PC-3 (cell line): Measurements from ENCODE around the gene HMGN5. TPM values are rescaled to one million over a fixed set of nuclear protein-coding genes. Genes with fewer than 3 reads are reported as not detected.

ENCODE experiments used
- ATAC-seq: fragments of 200-7000 bp; cut with Tn5 transposase; 2 replicates; pipeline ENCODE4 v1.9.1; 2020; ENCODE audit warnings: mild to moderate bottlenecking, moderate library complexity
- BruUV-seq: library from RNA; stranded (reverse); fragments of 400-500 nt; replicated peaks from 2 replicates; lab custom pipeline; 2021; lab: Mats Ljungman, UMichigan
- CTCF ChIA-PET: fragments of 300-600 bp; sonication (Branson Sonifier 250); formaldehyde crosslinking; loops from one replicate; lab custom pipeline; 2022; ENCODE audit warnings: antibody characterized with exemption; lab: Charles Lee
- POLR2A ChIA-PET: fragments of 300-600 bp; sonication (Branson Sonifier 250); formaldehyde crosslinking; loops from one replicate; lab custom pipeline; 2022; ENCODE audit warnings: antibody characterized with exemption; ENCODE audit not compliant: unreplicated experiment; lab: Charles Lee
- DNase-seq: peaks from one replicate; pipeline ENCODE4 v3.0.0-alpha.2; 2015
- H2AFZ ChIP-seq: fragments of 300-600 bp; sonication (generic); 2 replicates; pipeline ENCODE4 v1.6.0; 2016; ENCODE audit warnings: antibody characterized with exemption, low read length
- H3F3A ChIP-seq: fragments of 300-600 bp; sonication (generic); one replicate; pipeline ENCODE4 v1.6.0; 2017; ENCODE audit warnings: antibody characterized with exemption, low read length, control low read depth, mild to moderate bottlenecking; ENCODE audit not compliant: unreplicated experiment
- H3K27ac ChIP-seq: fragments of 300-600 bp; sonication (generic); 2 replicates; pipeline ENCODE4 v1.5.1; 2016; ENCODE audit warnings: mild to moderate bottlenecking, low read length
- H3K27me3 ChIP-seq: fragments of 300-600 bp; sonication (generic); 2 replicates; pipeline ENCODE4 v1.6.1; 2016; ENCODE audit warnings: low read length, mixed read lengths
- H3K36me3 ChIP-seq: fragments of 300-600 bp; sonication (generic); 2 replicates; pipeline ENCODE4 v1.6.1; 2016; ENCODE audit warnings: low read depth, mixed run types, low read length, mixed read lengths
- H3K4me1 ChIP-seq: fragments of 300-600 bp; sonication (generic); 2 replicates; pipeline ENCODE4 v1.5.1; 2016; ENCODE audit warnings: low read length; ENCODE audit not compliant: insufficient read depth
- H3K4me2 ChIP-seq: fragments of 300-600 bp; sonication (generic); 2 replicates; pipeline ENCODE4 v1.6.0; 2016; ENCODE audit warnings: low read length
- H3K4me3 ChIP-seq: fragments of 300-600 bp; sonication (generic); 2 replicates; pipeline ENCODE4 v1.5.1; 2016; ENCODE audit warnings: mild to moderate bottlenecking, low read length, mixed read lengths
- H3K79me2 ChIP-seq: fragments of 300-600 bp; sonication (generic); 2 replicates; pipeline ENCODE4 v1.6.1; 2017; ENCODE audit warnings: low read length, mixed read lengths
- H3K9ac ChIP-seq: fragments of 300-600 bp; sonication (generic); 2 replicates; pipeline ENCODE4 v1.6.0; 2016; ENCODE audit warnings: mild to moderate bottlenecking, low read length
- H3K9me2 ChIP-seq: fragments of 300-600 bp; sonication (generic); replicated peaks from 2 replicates; pipeline ENCODE4 v1.6.1; 2016; ENCODE audit warnings: mixed run types, low read length, mixed read lengths
- H3K9me3 ChIP-seq: fragments of 300-600 bp; sonication (generic); 2 replicates; pipeline ENCODE4 v1.6.1; 2016; ENCODE audit warnings: low read length, mixed read lengths
- H4K20me1 ChIP-seq: fragments of 300-600 bp; sonication (generic); 2 replicates; pipeline ENCODE4 v1.6.1; 2016; ENCODE audit warnings: low read length, mixed read lengths
- EZH2 ChIP-seq: fragments of 300-600 bp; sonication (generic); IDR thresholded peaks from one replicate; pipeline ENCODE4 v1.6.1; 2017; ENCODE audit warnings: antibody characterized with exemption, mild to moderate bottlenecking, low read length; ENCODE audit not compliant: unreplicated experiment
- EZH2phosphoT487 ChIP-seq: fragments of 300-600 bp; sonication (generic); IDR thresholded peaks from 2 replicates; pipeline ENCODE4 v1.6.1; 2018; ENCODE audit warnings: mild to moderate bottlenecking, antibody characterized with exemption, low read length, borderline replicate concordance
- intact Hi-C: fragments of 100-400 bp; cut with micrococcal nuclease; formaldehyde crosslinking; loops from 2 replicates; pipeline ENCODE4 v1.9.0; 2023
- total RNA-seq: library from RNA; depleted of rRNA; stranded (reverse); fragments of >200 nt; gene quantifications from 2 replicates; pipeline ENCODE4 v1.2.3, GENCODE V29; 2014
- TF ChIP-seq, protein P1 (sequence below): fragments of 300-600 bp; sonication (generic); conservative IDR thresholded peaks from 2 replicates; pipeline ENCODE4 v1.5.1; 2017; ENCODE audit warnings: antibody characterized with exemption, low read depth, mild to moderate bottlenecking, low read length

The HMGN5 gene
- total RNA-seq, 1 experiment from 2014 or later: 2.9 TPM

DNA sequence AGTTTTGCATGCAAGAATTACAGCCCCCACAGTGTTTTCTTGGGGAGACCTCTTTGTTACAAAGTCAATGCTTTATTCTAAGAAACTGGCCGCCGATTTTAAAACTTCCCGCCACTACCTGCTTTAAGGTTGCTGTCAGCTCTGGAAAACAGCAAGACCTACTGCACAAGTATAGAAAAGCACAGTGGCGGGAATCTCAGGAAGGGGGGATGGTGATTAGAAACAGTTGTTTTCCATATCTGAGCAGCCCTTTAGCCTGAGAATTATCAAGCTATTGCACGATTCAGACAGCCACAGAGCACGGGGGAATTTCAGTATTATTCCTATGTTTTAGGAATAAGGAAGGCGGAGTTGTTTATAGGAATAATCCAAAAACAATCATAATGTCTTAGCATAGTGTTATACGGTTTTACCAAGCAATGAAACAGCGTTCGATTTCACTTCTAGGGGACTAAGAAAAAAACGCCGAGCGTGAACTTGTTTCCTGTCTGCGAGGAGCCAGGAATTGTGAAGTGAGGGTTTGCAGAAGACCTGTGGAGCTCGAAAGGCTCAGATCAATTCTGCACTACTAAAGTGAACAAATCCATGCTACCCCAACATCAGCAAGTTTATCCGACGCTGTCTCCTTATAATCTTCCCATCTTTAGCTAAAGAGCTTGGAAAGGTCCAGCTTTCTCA is 81.3 kb downstream of the HMGN5 start:
- POLR2A ChIA-PET: no interaction called here
- H3K9ac ChIP-seq: peak overlapping the region; percentile 30; the same call in 1 of the 2 replicates

DNA sequence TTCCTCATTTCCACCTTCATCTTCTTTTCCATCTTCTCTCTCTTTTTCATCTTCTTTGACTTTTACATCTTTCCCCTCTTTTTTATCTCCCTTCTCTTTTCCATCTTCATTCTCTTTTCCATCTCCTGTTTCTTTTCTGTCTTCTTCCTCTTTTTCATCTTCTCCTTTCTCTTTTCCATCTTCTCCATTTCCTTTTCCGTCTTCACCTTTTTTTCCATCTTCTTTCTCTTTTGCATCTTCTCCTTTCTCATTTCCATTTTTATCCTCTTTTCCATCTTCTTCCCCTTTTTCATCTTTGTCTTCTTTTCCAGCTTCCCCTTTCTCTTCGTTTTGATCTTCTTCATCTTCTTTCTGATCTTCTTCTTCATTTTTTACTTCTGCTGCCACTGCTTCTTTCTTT is 87.0 kb downstream of the HMGN5 start:
- Histone ChIP-seq H3K4me2 (no peak overlapping the region), H3K4me3 (no peak overlapping the region), H3K9me2 (no peaks in the 10 kb centered on the region), H4K20me1 (no peaks in the 10 kb centered on the region), H3K9me3 (no peaks in the 10 kb centered on the region), H3K27ac (no peak overlapping the region), H3K4me1 (no peaks in the 10 kb centered on the region), H3K27me3 (no peaks in the 10 kb centered on the region), H3F3A (no peaks in the 10 kb centered on the region), H3K79me2 (no peaks in the 10 kb centered on the region), H3K9ac (no peak overlapping the region), H2AFZ (no peak overlapping the region), H3K36me3 (no peaks in the 10 kb centered on the region)
- ATAC-seq (no peak), DNase-seq (no peak)
- no TSS peak for BruUV-seq
- TF ChIP-seq EZH2: no peak
- TF ChIP-seq EZH2phosphoT487: no peak
- TF ChIP-seq, protein P1, sequence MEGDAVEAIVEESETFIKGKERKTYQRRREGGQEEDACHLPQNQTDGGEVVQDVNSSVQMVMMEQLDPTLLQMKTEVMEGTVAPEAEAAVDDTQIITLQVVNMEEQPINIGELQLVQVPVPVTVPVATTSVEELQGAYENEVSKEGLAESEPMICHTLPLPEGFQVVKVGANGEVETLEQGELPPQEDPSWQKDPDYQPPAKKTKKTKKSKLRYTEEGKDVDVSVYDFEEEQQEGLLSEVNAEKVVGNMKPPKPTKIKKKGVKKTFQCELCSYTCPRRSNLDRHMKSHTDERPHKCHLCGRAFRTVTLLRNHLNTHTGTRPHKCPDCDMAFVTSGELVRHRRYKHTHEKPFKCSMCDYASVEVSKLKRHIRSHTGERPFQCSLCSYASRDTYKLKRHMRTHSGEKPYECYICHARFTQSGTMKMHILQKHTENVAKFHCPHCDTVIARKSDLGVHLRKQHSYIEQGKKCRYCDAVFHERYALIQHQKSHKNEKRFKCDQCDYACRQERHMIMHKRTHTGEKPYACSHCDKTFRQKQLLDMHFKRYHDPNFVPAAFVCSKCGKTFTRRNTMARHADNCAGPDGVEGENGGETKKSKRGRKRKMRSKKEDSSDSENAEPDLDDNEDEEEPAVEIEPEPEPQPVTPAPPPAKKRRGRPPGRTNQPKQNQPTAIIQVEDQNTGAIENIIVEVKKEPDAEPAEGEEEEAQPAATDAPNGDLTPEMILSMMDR: no peak
- POLR2A ChIA-PET: no interaction called here
- intact Hi-C loops: no loop called here
- CTCF ChIA-PET: no interaction called here

More for the DNA sequence above, 81.3 kb downstream of the HMGN5 start:
- no peaks in the 10 kb centered on the region for H3K4me1 ChIP-seq
- H3K36me3 ChIP-seq: no peaks in the 10 kb centered on the region
- H4K20me1 ChIP-seq: no peaks in the 10 kb centered on the region
- H3K4me3 ChIP-seq: peak overlapping the region; percentile 94
- no peaks in the 10 kb centered on the region for H3F3A ChIP-seq
- intact Hi-C loops: loop anchor here (1.0 to 2.0 kb wide), 3 partner anchors 243 to 312 kb away; partner anchors contain the start of gene BRWD3
- H3K27me3 ChIP-seq: peaks cover 12% of the 10 kb centered on the region; the same call in 1 of the 2 replicates
- no peaks in the 10 kb centered on the region for H3K9me2 ChIP-seq
- peak overlapping the region; percentile 95 for H3K4me2 ChIP-seq
- peak overlapping the region; percentile 100 for H2AFZ ChIP-seq
- TF ChIP-seq, protein P1: no peak
- no peak for TF ChIP-seq EZH2
- TF ChIP-seq EZH2phosphoT487: no peak
- CTCF ChIA-PET: interaction anchor here (0.8 to 1.3 kb wide), 5 partner anchors 47 to 431 kb away, joined by 3 to 4 read pairs (median 3); no protein-coding TSS in a partner anchor
- ATAC-seq: peak; percentile 11
- no peaks in the 10 kb centered on the region for H3K79me2 ChIP-seq
- no TSS peak for BruUV-seq
- no peaks in the 10 kb centered on the region for H3K9me3 ChIP-seq
- DNase-seq: no peak
- H3K27ac ChIP-seq: no peak overlapping the region

DNA sequence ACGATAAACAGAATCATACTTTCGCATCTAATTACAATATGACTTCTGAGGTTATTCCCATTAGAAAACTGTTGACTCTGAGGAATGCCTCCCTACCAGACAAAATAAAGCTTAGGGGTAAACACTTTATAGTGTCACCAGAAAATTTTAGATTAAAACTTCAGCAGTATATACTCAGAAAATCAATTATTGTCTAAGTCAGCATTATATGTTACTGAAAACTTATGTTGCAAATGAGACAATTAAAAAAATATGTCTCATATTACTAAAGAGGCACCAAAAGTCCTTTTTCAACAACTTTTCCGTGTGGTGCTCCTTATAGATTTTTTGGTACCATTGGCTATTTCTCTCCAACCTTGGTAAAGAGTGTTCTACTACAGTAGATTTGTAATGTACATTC is 91.4 kb downstream of the HMGN5 start:
- TF ChIP-seq EZH2 (no peak), EZH2phosphoT487 (no peak)
- TF ChIP-seq, protein P1: no peak
- Histone ChIP-seq H3K36me3 (no peaks in the 10 kb centered on the region), H3K9me2 (no peaks in the 10 kb centered on the region), H3K27ac (no peak overlapping the region), H3K4me3 (no peak overlapping the region), H3K27me3 (no peaks in the 10 kb centered on the region), H3K9me3 (no peaks in the 10 kb centered on the region), H2AFZ (no peak overlapping the region), H3K4me2 (no peak overlapping the region), H3K4me1 (no peaks in the 10 kb centered on the region), H3K9ac (no peak overlapping the region), H3K79me2 (no peaks in the 10 kb centered on the region), H3F3A (no peaks in the 10 kb centered on the region), H4K20me1 (no peaks in the 10 kb centered on the region)
- ChIA-PET CTCF (no interaction called here), POLR2A (no interaction called here)
- DNase-seq: no peak
- BruUV-seq: no TSS peak
- no peak for ATAC-seq
- intact Hi-C loops: no loop called here
